ENCODE data around the gene NT5C2.

- no peak for TF ChIP-seq POLR2A (IDR thresholded peaks at IDR 0.05)
- TF ChIP-seq CTCF (IDR thresholded peaks at IDR 0.05 in 8 of 11, conservative IDR thresholded peaks at IDR 0.05 in 3 of 11), result no peak
- TF ChIP-seq POLR2AphosphoS5 (IDR thresholded peaks at IDR 0.05), result no peak
Measured at GRCh38 chr10:103231047-103231551, 38.0 kb upstream of the NT5C2 start.
